Activated CD4-positive, alpha-beta T cell treated with anti-CD3 and anti-CD28 coated beads for 1 hour (primary cell): ENCODE data around the gene GIPC3.
"Not testable (repeated sequence)": the region's sequence is repeated elsewhere in the genome, so short reads cannot be mapped to it uniquely, and the experiment has no call there.

Source experiments
- DNase-seq: peaks from one replicate; pipeline ENCODE4 v3.0.0-alpha.2; 2020

The GIPC3 gene

GRCh38 chr19:3551792-3552095, 33.5 kb upstream of the GIPC3 start:
- no peak for DNase-seq

- no peak for DNase-seq
These were observed 30.8 kb upstream of the GIPC3 start for GRCh38 chr19:3554254-3555083.

- DNase-seq: no peak
These were observed 29.4 kb upstream of the GIPC3 start for GRCh38 chr19:3555653-3556422.

- DNase-seq: no peak
These were observed 28.8 kb upstream of the GIPC3 start for GRCh38 chr19:3556423-3556977.

- peak; percentile 55 for DNase-seq
These were observed 28.3 kb upstream of the GIPC3 start for GRCh38 chr19:3556978-3557460.

GRCh38 chr19:3557461-3558248, 27.6 kb upstream of the GIPC3 start, which contains the start of gene MFSD12:
TSS of gene MFSD12 (minus strand) at chr19:3557586. CDS start at chr19:3557403, 183 bp downstream.
- DNase-seq: peak; percentile 93

GRCh38 chr19:3563709-3564524, 21.4 kb upstream of the GIPC3 start:
- no peak for DNase-seq

GRCh38 chr19:3565139-3565538, 20.1 kb upstream of the GIPC3 start:
- DNase-seq: no peak

- not testable (repeated sequence) for DNase-seq
These were observed 15.2 kb upstream of the GIPC3 start for GRCh38 chr19:3570042-3570441.

GRCh38 chr19:3570606-3571011, 14.7 kb upstream of the GIPC3 start:
- DNase-seq: no peak

- DNase-seq: peak; percentile 99
These were observed 13.0 kb upstream of the GIPC3 start for GRCh38 chr19:3572132-3572854.

- DNase-seq: no peak
These were observed 12.5 kb upstream of the GIPC3 start, which contains the start of gene HMG20B for GRCh38 chr19:3572855-3573161. TSS of gene HMG20B (plus strand) at chr19:3572944. CDS start at chr19:3573310, 366 bp downstream.

GRCh38 chr19:3573162-3573857, 12.0 kb upstream of the GIPC3 start:
- no peak for DNase-seq

- DNase-seq: peak; percentile 64
These were observed 11.2 kb upstream of the GIPC3 start for GRCh38 chr19:3573858-3574637.

- no peak for DNase-seq
These were observed 10.0 kb upstream of the GIPC3 start for GRCh38 chr19:3575260-3575741.

GRCh38 chr19:3575949-3576673, 9.2 kb upstream of the GIPC3 start:
- no peak for DNase-seq

GRCh38 chr19:3576696-3577443, 8.4 kb upstream of the GIPC3 start:
- no peak for DNase-seq

GRCh38 chr19:3577723-3578344, 7.4 kb upstream of the GIPC3 start:
- no peak for DNase-seq
